ENCODE data around the gene ID1.
A peak's percentile ranks its signal among the peaks of the same experiment; 100 is the strongest.

The ID1 gene

GRCh38 chr20:31597481-31597855 lies 7.6 kb upstream of the ID1 start:
- Histone ChIP-seq H3K9ac (ENCODE audit: low read length in 5 of 5) (no peak overlapping the region), H3K27me3 (ENCODE audit: control insufficient read depth in 5 of 5, insufficient read depth in 4 of 5, low read length in 5 of 5) (no peaks in the 10 kb centered on the region), H3K27ac (ENCODE audit: low read depth, low read length) (peak overlapping the region; percentile 46), H3K9me3 (ENCODE audit: control insufficient read depth in 5 of 5, low read length in 5 of 5) (no peaks in the 10 kb centered on the region), H3K4me3 (ENCODE audit: low read depth in 1 of 5, low read length in 5 of 5) (no peak overlapping the region), H3K4me1 (ENCODE audit: control insufficient read depth in 5 of 5, insufficient read depth in 5 of 5, low read length in 5 of 5) (peaks cover 2 to 42% (median 28%) of the 10 kb centered on the region in 5 donors), H3K36me3 (ENCODE audit: control insufficient read depth in 5 of 5, insufficient read depth in 5 of 5, low read length in 5 of 5) (no peaks in the 10 kb centered on the region)

GRCh38 chr20:31602431-31602778 lies 2.7 kb upstream of the ID1 start:
- Histone ChIP-seq H3K27me3 (ENCODE audit: control insufficient read depth in 5 of 5, insufficient read depth in 4 of 5, low read length in 5 of 5) (no peaks in the 10 kb centered on the region), H3K36me3 (ENCODE audit: control insufficient read depth in 5 of 5, insufficient read depth in 5 of 5, low read length in 5 of 5) (no peaks in the 10 kb centered on the region), H3K27ac (ENCODE audit: low read depth, low read length) (no peak overlapping the region), H3K9ac (ENCODE audit: low read length in 5 of 5) (no peak overlapping the region), H3K4me3 (ENCODE audit: low read depth in 1 of 5, low read length in 5 of 5) (no peak overlapping the region), H3K9me3 (ENCODE audit: control insufficient read depth in 5 of 5, low read length in 5 of 5) (no peaks in the 10 kb centered on the region), H3K4me1 (ENCODE audit: control insufficient read depth in 5 of 5, insufficient read depth in 5 of 5, low read length in 5 of 5) (peaks cover 3 to 37% (median 35%) of the 10 kb centered on the region in 5 donors)

GRCh38 chr20:31602779-31603441 lies 2.2 kb upstream of the ID1 start:
- H3K36me3 ChIP-seq (ENCODE audit: control insufficient read depth in 5 of 5, insufficient read depth in 5 of 5, low read length in 5 of 5): no peaks in the 10 kb centered on the region
- no peaks in the 10 kb centered on the region for H3K27me3 ChIP-seq (ENCODE audit: control insufficient read depth in 5 of 5, insufficient read depth in 4 of 5, low read length in 5 of 5)
- H3K9ac ChIP-seq (ENCODE audit: low read length in 5 of 5): no peak overlapping the region
- H3K9me3 ChIP-seq (ENCODE audit: control insufficient read depth in 5 of 5, low read length in 5 of 5): no peaks in the 10 kb centered on the region
- H3K27ac ChIP-seq (ENCODE audit: low read depth, low read length): no peak overlapping the region
- H3K4me3 ChIP-seq (ENCODE audit: low read depth in 1 of 5, low read length in 5 of 5): no peak overlapping the region
- peaks cover 3 to 43% (median 40%) of the 10 kb centered on the region in 5 donors for H3K4me1 ChIP-seq (ENCODE audit: control insufficient read depth in 5 of 5, insufficient read depth in 5 of 5, low read length in 5 of 5)

GRCh38 chr20:31603822-31604566 lies 1.1 kb upstream of the ID1 start:
- peak overlapping the region in 4 of 5 donors; percentile 42 to 78 (median 70) for H3K9ac ChIP-seq (ENCODE audit: low read length in 5 of 5)
- H3K9me3 ChIP-seq (ENCODE audit: control insufficient read depth in 5 of 5, low read length in 5 of 5): no peaks in the 10 kb centered on the region
- H3K4me3 ChIP-seq (ENCODE audit: low read depth in 1 of 5, low read length in 5 of 5): peak overlapping the region; percentile 69 to 99 (median 78)
- H3K36me3 ChIP-seq (ENCODE audit: control insufficient read depth in 5 of 5, insufficient read depth in 5 of 5, low read length in 5 of 5): no peaks in the 10 kb centered on the region
- H3K27me3 ChIP-seq (ENCODE audit: control insufficient read depth in 5 of 5, insufficient read depth in 4 of 5, low read length in 5 of 5): no peaks in the 10 kb centered on the region
- peaks cover 6 to 53% (median 51%) of the 10 kb centered on the region in 5 donors for H3K4me1 ChIP-seq (ENCODE audit: control insufficient read depth in 5 of 5, insufficient read depth in 5 of 5, low read length in 5 of 5)
- peak overlapping the region; percentile 82 for H3K27ac ChIP-seq (ENCODE audit: low read depth, low read length)

GRCh38 chr20:31604567-31605030 lies 490 bp upstream of the ID1 start:
- peak overlapping the region; percentile 69 to 99 (median 78) for H3K4me3 ChIP-seq (ENCODE audit: low read depth in 1 of 5, low read length in 5 of 5)
- H3K36me3 ChIP-seq (ENCODE audit: control insufficient read depth in 5 of 5, insufficient read depth in 5 of 5, low read length in 5 of 5): no peaks in the 10 kb centered on the region
- peaks cover 6 to 59% (median 52%) of the 10 kb centered on the region in 5 donors for H3K4me1 ChIP-seq (ENCODE audit: control insufficient read depth in 5 of 5, insufficient read depth in 5 of 5, low read length in 5 of 5)
- no peaks in the 10 kb centered on the region for H3K27me3 ChIP-seq (ENCODE audit: control insufficient read depth in 5 of 5, insufficient read depth in 4 of 5, low read length in 5 of 5)
- no peaks in the 10 kb centered on the region for H3K9me3 ChIP-seq (ENCODE audit: control insufficient read depth in 5 of 5, low read length in 5 of 5)
- H3K9ac ChIP-seq (ENCODE audit: low read length in 5 of 5): peak overlapping the region; percentile 42 to 78 (median 63)
- H3K27ac ChIP-seq (ENCODE audit: low read depth, low read length): peak overlapping the region; percentile 82

- H3K4me1 ChIP-seq (ENCODE audit: control insufficient read depth in 5 of 5, insufficient read depth in 5 of 5, low read length in 5 of 5): peaks cover 6 to 69% (median 64%) of the 10 kb centered on the region in 5 donors
- H3K9ac ChIP-seq (ENCODE audit: low read length in 5 of 5): peak overlapping the region; percentile 58 to 78 (median 78)
- no peaks in the 10 kb centered on the region for H3K36me3 ChIP-seq (ENCODE audit: control insufficient read depth in 5 of 5, insufficient read depth in 5 of 5, low read length in 5 of 5)
- peak overlapping the region; percentile 82 for H3K27ac ChIP-seq (ENCODE audit: low read depth, low read length)
- peak overlapping the region; percentile 69 to 99 (median 81) for H3K4me3 ChIP-seq (ENCODE audit: low read depth in 1 of 5, low read length in 5 of 5)
- no peaks in the 10 kb centered on the region for H3K27me3 ChIP-seq (ENCODE audit: control insufficient read depth in 5 of 5, insufficient read depth in 4 of 5, low read length in 5 of 5)
- no peaks in the 10 kb centered on the region for H3K9me3 ChIP-seq (ENCODE audit: control insufficient read depth in 5 of 5, low read length in 5 of 5)
These were observed 1.1 kb downstream of the ID1 start for GRCh38 chr20:31605902-31606803.

GRCh38 chr20:31606804-31607639 lies 1.9 kb downstream of the ID1 start:
- H3K27me3 ChIP-seq (ENCODE audit: control insufficient read depth in 5 of 5, insufficient read depth in 4 of 5, low read length in 5 of 5): no peaks in the 10 kb centered on the region
- no peaks in the 10 kb centered on the region for H3K36me3 ChIP-seq (ENCODE audit: control insufficient read depth in 5 of 5, insufficient read depth in 5 of 5, low read length in 5 of 5)
- H3K9ac ChIP-seq (ENCODE audit: low read length in 5 of 5): peak overlapping the region in 4 of 5 donors; percentile 71 to 78 (median 78)
- H3K4me3 ChIP-seq (ENCODE audit: low read depth in 1 of 5, low read length in 5 of 5): peak overlapping the region; percentile 69 to 99 (median 78)
- peaks cover 6 to 73% (median 68%) of the 10 kb centered on the region in 5 donors for H3K4me1 ChIP-seq (ENCODE audit: control insufficient read depth in 5 of 5, insufficient read depth in 5 of 5, low read length in 5 of 5)
- no peaks in the 10 kb centered on the region for H3K9me3 ChIP-seq (ENCODE audit: control insufficient read depth in 5 of 5, low read length in 5 of 5)
- peak overlapping the region; percentile 82 for H3K27ac ChIP-seq (ENCODE audit: low read depth, low read length)

GRCh38 chr20:31607640-31608250 lies 2.7 kb downstream of the ID1 start:
- H3K4me1 ChIP-seq (ENCODE audit: control insufficient read depth in 5 of 5, insufficient read depth in 5 of 5, low read length in 5 of 5): peaks cover 6 to 79% (median 67%) of the 10 kb centered on the region in 5 donors
- no peaks in the 10 kb centered on the region for H3K9me3 ChIP-seq (ENCODE audit: control insufficient read depth in 5 of 5, low read length in 5 of 5)
- H3K27ac ChIP-seq (ENCODE audit: low read depth, low read length): peak overlapping the region; percentile 82
- H3K36me3 ChIP-seq (ENCODE audit: control insufficient read depth in 5 of 5, insufficient read depth in 5 of 5, low read length in 5 of 5): no peaks in the 10 kb centered on the region
- H3K4me3 ChIP-seq (ENCODE audit: low read depth in 1 of 5, low read length in 5 of 5): peak overlapping the region; percentile 69 to 99 (median 78)
- peak overlapping the region in 4 of 5 donors; percentile 29 to 78 (median 59) for H3K9ac ChIP-seq (ENCODE audit: low read length in 5 of 5)
- H3K27me3 ChIP-seq (ENCODE audit: control insufficient read depth in 5 of 5, insufficient read depth in 4 of 5, low read length in 5 of 5): no peaks in the 10 kb centered on the region

All from subcutaneous abdominal adipose tissue (tissue), 5 donors.